Measurements from ENCODE around the gene RPS19BP1. TPM values are rescaled to one million over a fixed set of nuclear protein-coding genes. Genes with fewer than 3 reads are reported as not detected.

The RPS19BP1 gene
- total RNA-seq, result 10 to 100 TPM; 25.9 to 50.8 (median 33.7) TPM
- polyA plus RNA-seq, result 100 to 1,000 TPM; 113 to 117 TPM

DNA sequence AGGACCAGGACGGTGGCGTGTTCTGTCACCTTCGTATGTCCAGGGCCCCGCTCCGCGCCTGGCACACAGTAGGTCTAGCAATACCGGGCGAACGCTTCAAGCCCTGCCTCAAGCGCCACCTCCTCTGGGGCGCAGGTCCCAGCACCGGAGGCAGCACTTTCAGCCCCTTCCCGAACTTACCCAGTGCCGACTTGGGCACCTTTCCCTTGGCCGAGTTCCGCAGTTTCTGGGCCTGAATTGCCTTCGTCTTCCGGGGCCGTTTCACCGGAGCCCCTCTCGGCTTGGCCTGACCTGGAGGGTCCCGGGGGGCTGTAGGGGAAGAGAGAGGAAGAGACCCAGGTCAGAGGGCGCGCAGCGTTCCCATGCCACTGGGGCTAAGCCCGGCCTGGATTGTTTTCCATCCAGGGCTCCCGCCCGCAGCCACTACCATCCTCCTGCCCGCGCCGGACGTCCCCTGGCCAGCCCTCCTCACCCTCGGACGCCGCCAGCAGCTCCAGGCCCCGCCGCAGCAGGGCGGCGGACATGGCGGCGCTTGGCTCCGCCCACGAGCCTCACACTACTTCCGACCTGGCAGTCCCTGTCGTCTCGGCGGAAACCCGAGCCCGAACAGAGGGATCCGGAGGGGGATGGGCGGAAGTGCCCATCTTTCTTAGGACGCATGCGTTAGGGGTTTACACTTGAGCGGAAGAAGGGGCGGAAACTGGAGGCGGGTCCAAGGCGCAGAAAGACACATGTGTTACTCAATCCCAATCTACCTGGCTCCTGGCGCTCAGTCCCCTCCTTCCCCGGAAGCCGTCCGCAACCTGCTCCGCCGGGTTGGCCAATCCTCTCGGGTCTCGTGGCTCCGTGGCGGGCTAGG lies at the start of gene RPS19BP1:
RPS19BP1 (minus strand) TSS at position 534 of the 859 bp plus-strand sequence; CDS start at position 524, 10 bp downstream.
- peak within 1 kb of the TSS; percentile 74 to 95 (median 84) for H3K27ac ChIP-seq
- 0% methylated on average over 65 to 67 of the region's 67 CpGs for WGBS, 2 donors
- ATAC-seq (peak; percentile 83 to 90 (median 86)), FAIRE-seq (peak; percentile 97), DNase-seq (peak; percentile 95 to 100 (median 99))
- intact Hi-C loops (cut with DNase I), result no loop called here
- peak within 1 kb of the TSS; percentile 81 to 91 (median 87) for H3K4me3 ChIP-seq
- H3K27me3 ChIP-seq, result no peaks in the 10 kb centered on the region
- H3K4me1 ChIP-seq, result peaks cover 18 to 40% (median 25%) of the 10 kb centered on the region in 3 donors
- no peaks in the 10 kb centered on the region for H3K9me3 ChIP-seq
- H3K36me3 ChIP-seq, result peaks cover 0 to 5% (median 0%) of the 10 kb centered on the region in 3 donors
- TF ChIP-seq CTCF (IDR thresholded peaks at IDR 0.05), result no peak

DNA sequence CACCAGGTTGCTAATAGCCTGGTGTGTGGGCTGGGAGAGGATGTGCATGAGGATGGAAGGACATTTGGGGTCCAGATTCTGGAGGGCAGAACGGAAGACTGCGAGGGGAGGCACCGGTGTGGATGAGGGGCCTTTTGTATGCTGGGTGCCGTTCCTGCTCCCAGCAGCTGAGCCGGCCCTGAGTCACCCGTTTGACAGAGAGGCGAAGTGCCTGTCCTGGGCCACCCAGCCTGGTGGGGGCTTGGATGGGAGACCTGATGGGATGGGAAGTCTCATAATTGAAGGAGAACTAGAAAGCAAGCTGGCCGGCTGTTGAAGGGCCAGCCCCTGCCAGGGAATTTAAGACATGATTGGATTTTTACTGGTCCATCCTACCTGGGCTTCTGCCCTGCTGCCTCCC lies 48.8 kb upstream of the RPS19BP1 start:
- DNase-seq (no peak), ATAC-seq (no peak), FAIRE-seq (no peak)
- H3K9me3 ChIP-seq, result no peaks in the 10 kb centered on the region
- H3K4me1 ChIP-seq, result no peaks in the 10 kb centered on the region
- no peak overlapping the region for H3K4me3 ChIP-seq
- H3K27ac ChIP-seq, result no peak overlapping the region
- WGBS, 2 donors, result 71 to 78% methylated on average over 8 of the region's 8 CpGs
- no peaks in the 10 kb centered on the region for H3K36me3 ChIP-seq
- H3K27me3 ChIP-seq, result no peaks in the 10 kb centered on the region
- TF ChIP-seq CTCF (IDR thresholded peaks at IDR 0.05), result no peak
- intact Hi-C loops (cut with DNase I), result no loop called here

DNA sequence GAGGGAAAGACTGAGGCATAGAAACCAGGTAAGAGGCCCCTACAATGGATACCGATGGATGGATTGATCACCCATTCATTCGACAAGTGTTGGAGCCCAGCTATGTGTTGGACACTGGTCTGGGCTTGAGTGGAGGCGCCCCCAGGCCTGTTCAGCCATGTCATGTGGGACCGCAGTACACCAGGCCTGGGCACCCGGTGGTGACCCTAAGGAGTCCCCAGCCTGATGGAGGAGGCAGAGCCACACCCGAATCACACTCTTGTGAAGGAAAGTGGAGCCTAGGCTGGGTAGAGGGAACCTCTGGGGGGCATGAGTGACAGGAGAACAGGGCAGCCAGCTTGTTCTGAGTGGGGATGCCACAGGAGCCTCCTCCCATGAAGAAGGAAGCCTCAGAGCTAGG lies 48.2 kb upstream of the RPS19BP1 start:
- no peak for TF ChIP-seq CTCF (IDR thresholded peaks at IDR 0.05)
- no peaks in the 10 kb centered on the region for H3K4me1 ChIP-seq
- no peak overlapping the region for H3K27ac ChIP-seq
- no peak overlapping the region for H3K4me3 ChIP-seq
- no peaks in the 10 kb centered on the region for H3K9me3 ChIP-seq
- intact Hi-C loops (cut with DNase I), result no loop called here
- WGBS, 2 donors, result 79 to 91% methylated on average over 6 of the region's 6 CpGs
- FAIRE-seq, result no peak
- ATAC-seq, result no peak
- H3K36me3 ChIP-seq, result no peaks in the 10 kb centered on the region
- no peaks in the 10 kb centered on the region for H3K27me3 ChIP-seq
- no peak for DNase-seq

GRCh38 chr22:39580006-39580441 lies 47.5 kb upstream of the RPS19BP1 start:
- Histone ChIP-seq H3K4me3 (no peak overlapping the region), H3K9me3 (no peaks in the 10 kb centered on the region), H3K27me3 (no peaks in the 10 kb centered on the region), H3K4me1 (no peaks in the 10 kb centered on the region), H3K36me3 (no peaks in the 10 kb centered on the region), H3K27ac (no peak overlapping the region)
- FAIRE-seq (no peak), DNase-seq (no peak), ATAC-seq (peak in 1 of 4 donors; percentile 25)
- intact Hi-C loops (cut with DNase I), result no loop called here
- TF ChIP-seq CTCF (IDR thresholded peaks at IDR 0.05), result no peak
- 51 to 55% methylated on average over 5 of the region's 5 CpGs for WGBS, 2 donors

DNA sequence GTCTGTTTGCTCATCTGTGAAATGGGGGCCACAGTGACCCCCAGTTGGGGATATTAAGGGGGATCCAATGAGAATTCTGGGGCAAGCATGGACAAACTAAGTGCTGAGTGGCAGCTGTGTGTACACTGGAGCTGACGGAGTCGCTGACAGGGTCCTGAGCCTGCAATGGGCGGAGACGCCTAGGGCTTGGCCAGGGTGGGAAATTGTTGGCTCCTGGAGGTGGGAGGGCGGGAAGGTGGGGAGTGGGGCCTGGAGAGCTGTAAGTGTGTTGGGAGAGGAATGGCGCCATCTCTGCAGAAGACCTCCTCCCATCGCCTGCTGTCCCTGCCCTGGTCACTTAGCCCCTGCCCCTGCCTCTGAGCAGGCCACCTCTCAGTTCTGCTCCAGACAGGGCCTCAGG lies 45.4 kb upstream of the RPS19BP1 start:
- Histone ChIP-seq H3K36me3 (no peaks in the 10 kb centered on the region), H3K4me1 (no peaks in the 10 kb centered on the region), H3K27ac (no peak overlapping the region), H3K27me3 (no peaks in the 10 kb centered on the region), H3K9me3 (no peaks in the 10 kb centered on the region), H3K4me3 (no peak overlapping the region)
- no peak for TF ChIP-seq CTCF (IDR thresholded peaks at IDR 0.05)
- WGBS, 2 donors, result 71 to 80% methylated on average over 7 of the region's 7 CpGs
- no peak for FAIRE-seq
- no peak for DNase-seq
- ATAC-seq, result no peak
- intact Hi-C loops (cut with DNase I), result no loop called here
